HG03039 (cell line): ENCODE data around the gene LIPA.
"Not testable (repeated sequence)": the region's sequence is repeated elsewhere in the genome, so short reads cannot be mapped to it uniquely, and the experiment has no call there.

Source experiments
- ATAC-seq: cut with Tn5 transposase; IDR thresholded peaks from one replicate; pipeline ENCODE4 v1.9.1; 2021; ENCODE audit warnings: mild to moderate bottlenecking, moderate library complexity; ENCODE audit not compliant: unreplicated experiment

LIPA gene

DNA sequence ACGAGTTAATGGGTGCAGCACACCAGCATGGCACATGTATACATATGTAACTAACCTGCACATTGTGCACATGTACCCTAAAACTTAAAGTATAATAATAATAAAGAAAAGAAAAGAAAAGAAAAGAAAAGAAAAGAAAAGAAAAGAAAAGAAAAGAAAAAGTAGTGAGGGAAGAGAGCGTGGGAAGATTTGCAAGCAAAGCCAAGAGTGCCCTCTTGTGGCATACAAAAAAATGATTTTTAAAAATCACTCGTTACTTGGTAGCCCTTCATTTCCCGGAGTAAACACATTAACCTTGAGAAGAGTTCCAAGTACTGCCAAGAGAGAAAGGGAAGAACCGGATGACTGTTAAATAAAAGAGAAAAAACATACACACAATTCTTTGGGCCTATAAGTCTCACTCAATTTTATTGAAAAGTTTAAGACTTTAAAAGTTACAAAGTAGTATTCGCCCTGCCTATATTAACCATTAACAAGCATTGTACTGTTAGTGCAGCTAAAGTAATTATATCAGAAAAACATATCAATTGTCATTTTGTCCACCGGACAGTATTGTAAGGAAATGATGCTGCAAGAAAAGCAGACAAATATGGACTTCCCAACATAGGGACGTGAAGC is 38.3 kb downstream of the LIPA start:
- no peak for ATAC-seq

DNA sequence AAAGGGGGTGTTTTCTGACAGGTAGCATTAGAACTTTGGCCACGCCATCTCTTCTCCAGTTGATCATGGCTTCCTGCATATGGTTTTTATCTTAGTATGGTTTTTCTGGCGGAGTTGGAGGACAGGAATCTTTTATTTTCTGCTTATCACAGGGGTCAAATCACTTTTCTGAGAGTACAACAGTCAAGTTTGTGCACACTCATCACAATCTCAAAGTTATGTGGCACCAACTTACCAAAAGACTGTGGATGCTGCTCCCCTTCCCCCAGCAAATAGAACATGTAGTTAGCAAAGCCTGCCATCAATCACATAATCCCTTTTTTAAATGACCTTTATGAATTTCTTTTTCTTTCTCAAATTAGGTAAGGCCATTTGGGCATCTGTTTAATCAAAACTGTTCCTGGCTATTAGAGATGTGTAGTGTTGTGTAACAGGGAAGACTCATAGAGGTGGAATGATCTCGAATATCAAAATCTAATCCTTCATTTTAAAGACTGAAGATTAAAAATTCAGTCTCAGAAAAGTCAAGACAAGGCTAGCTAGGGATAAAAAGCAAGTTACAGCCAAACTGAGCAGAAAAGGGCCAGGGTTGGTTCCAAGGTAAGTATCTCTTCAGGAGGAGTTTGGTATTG is 40.7 kb downstream of the LIPA start:
- no peak for ATAC-seq

DNA sequence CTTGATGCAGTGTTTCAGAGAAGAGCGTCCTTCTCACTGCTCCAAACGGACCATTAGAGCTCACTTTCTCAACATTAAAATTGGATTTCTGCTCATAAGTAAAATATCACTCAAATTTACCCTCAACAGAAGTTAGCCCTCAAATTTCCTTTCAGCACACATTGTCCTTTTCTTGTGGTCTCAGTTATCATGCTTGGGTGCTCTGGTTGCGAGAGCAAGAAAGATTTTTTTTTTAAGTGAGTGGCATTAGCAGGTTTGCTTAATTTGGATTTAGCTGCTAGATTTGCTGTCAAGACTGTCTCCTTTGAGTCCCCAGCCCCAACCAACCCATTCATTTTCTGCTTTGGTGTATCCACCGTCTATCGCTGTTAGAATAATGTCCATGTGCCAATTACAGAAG is 41.9 kb downstream of the LIPA start:
- no peak for ATAC-seq

DNA sequence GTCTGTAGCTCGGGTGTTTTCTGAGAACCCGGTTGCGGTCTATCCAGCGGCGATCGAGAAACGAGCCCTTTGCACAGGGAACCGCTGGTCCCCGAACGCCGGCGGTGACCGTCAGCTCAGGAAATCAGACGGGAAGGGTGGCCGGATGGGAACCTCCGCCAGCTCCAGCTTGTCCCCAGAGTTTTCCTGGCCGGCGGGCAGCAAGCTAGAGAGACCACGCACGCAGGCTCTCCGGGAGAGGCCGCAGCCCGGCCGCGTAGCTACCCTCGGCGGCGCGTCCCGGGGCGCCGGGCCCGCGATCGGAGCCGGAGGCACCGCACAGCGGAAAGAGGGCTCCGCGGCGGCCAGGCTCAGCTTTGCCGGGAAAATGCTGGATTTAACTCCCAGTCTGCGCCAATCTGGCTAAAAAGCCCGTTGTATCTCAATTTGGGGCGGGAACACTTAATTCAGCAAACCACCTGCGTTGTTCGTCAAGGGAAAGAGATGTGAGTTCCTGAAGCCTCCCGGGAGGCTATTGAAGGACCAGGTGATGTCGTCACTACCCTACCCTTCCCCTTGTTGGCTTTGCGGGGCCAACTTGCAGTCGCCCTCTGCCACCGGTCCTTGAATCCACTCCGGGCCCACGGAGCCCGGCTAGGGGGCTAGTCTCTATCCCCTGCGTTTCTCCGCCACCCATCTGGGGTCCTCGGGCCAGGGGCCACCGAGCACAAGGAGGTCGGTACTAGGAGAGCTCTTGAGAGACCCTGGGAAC is 43.6 kb downstream of the LIPA start:
- no peak for ATAC-seq

DNA sequence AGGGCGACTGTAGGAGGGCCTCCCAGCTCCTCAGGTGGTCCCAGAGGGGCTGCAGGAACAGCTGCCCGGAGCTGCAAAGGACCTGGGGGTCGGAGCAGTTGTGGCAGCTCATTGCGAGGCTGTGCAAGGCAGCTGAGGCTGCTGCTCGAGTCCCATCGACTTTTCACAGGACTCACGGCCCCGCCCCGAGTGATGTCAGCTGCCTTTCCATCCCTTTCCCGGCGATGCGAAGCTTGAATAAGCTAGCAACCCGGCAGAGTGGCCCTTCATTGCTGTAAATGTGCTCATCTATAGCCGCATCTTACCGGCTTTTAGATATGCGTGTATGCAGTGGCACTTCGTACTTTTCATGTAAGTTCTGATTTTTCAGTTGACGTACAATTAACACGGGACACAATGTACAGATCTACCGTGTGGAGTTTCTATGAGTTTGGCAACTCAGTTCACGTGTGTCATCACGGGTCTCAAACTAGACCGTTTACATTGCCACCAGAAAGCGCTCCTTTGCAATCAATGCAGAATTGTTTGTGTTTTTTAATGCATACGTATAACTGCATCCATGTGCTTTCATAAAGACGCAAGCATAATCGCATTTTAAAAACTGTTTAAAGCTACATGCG is 44.3 kb downstream of the LIPA start, which contains the start of gene CH25H:
Gene CH25H, minus strand, starts transcription at position 137 of the 620 bp plus-strand sequence. Its CDS starts 25 bp downstream, at position 112.
- ATAC-seq, result no peak

DNA sequence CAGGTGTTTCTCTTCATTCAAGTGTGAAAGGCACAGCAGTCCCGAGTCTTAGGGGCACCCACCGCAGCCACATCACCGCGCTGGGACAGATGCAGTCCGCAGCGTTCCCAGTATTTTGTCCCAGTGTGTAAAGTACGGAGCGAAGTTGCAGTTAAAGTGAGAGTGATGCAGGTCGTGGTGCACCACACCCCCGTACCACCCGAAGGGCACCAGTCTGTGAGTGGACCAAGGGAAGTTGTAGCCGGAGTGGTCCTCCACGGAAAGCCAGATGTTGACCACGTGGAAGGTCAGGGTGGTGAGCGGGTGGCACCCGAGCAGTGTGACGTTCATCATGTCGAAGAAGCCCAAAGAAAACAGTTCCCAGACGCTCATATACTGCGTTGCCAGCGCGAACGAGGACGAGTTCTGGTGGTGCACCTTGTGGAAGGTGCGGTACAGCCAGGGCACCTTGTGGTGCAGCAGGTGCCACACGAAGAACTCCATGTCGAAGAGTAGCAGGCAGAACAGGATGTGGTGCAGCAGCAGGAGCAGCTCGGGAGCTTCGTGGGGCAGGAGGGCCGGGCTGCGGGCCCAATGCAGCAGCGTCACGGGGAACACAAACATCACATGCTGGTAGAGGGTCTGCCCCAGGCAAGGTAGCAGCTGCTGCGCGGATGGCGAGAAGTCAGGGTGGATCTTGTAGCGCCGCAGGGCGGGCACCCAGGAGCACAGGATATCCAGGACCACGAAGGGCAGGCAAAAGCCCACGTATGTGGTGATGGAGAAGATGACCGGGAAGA is 45.0 kb downstream of the LIPA start:
- no peak for ATAC-seq

DNA sequence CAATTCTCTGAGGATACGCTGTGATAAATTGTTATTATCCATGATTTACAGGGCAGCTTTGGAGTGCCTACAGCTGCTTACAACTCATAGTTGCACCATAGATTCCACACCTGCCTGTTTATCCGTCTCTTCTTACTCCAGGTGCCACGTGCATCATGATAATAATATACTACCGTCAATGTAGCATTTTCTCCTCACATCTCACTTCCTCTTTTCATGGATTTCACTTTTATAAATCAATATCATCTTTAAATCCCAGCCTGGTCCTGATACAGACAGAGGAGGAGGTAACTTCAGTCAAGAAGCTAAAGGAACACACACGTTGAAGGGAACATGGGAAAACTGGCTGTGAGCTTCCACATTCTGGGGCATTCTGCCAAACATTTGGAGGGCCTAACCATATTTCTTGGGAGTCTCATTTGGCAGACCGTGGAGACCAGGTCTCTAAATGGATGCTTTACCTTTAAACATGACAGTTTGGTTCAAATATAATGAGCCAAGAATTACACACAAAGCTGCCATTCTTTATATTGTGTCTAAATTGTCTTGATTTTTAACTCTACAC is 46.9 kb downstream of the LIPA start:
- ATAC-seq, result no peak

DNA sequence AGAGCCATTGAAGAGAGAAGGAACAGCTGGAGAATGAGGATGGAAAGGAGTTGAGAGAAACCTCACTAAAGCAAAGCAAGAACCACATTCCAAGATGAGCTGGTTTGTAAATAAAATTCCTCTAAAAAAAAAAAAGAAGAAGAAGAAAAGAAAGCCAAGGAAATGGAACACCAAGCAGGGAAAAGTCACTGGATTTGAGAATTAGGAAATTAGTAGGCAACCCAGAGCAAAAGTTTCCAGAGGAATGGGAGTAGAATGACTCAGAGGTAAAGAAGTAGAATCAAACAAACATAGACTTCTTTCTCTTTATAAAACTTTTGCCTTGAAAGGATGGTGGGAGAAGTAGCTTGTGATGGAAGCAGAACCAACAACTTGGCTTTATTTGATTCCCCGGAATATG is 48.3 kb downstream of the LIPA start:
- ATAC-seq, result no peak

DNA sequence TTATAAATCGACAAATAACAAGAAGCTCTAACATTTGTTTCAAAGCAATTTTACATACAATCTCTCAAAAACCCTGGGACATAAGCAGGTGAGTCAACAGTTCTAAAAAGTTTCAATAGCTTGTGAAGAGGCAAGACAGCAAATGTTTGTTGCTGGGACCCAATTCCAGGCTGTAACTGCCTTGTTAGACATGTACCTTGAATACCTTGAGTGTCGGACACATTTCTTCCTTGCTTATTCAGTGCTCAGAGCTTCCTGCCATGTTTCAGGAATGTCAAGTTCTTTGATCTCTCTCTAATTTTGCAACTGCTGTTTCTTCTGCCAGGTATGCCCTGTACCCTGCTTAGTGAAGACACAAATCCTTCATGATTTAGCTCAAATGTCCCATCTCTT is 49.5 kb downstream of the LIPA start:
- no peak for ATAC-seq

DNA sequence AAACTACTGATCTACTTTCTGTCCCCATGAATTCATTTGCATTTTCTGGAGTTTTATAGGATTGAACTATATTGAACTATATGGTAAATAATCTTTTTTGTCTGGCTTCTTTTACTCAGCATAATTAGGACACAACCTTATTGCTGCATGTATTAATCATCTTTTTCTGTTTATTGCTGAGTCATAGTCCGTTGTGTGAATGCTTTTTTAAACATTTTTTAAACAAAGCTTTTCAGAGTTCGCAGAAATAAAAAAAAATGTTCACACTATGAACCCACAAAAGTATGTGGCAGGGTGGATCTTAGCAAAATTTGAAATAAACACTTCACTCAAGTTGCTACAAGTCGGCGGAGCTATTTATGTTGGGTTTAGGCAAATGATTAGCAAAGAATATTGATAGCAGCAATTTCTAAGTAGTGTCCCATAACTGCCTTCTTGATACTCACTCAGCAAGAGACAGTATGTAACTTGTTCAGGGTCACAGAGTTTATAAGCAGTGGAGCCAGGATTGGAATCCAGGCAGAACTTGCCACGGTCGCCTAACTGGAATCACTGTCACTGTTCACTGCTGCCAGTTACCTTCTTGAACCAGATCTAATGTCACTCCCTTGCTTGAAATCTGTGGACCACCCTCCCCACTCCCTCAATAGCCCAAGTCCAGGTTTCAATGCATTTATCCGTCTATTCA is 50.1 kb downstream of the LIPA start:
- ATAC-seq, result no peak

DNA sequence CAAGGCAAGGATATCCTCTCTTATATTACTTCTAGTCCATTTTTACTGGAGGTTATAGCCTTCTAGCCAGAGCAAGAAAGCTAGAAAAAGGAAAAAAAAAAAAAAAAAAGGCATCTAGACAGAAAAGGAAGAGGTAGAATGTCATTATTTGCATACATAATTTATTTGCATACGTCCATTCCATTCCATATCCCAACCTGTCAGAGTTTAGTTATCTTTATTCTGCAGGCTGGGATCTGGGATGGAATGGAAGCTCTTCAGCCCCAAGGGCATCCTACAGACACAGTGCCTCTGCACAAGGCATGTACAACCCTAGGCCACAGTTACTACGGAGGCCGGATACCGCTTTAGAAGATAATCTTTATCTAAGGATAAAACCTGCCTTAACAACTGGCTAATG is 54.1 kb downstream of the LIPA start:
- no peak for ATAC-seq

DNA sequence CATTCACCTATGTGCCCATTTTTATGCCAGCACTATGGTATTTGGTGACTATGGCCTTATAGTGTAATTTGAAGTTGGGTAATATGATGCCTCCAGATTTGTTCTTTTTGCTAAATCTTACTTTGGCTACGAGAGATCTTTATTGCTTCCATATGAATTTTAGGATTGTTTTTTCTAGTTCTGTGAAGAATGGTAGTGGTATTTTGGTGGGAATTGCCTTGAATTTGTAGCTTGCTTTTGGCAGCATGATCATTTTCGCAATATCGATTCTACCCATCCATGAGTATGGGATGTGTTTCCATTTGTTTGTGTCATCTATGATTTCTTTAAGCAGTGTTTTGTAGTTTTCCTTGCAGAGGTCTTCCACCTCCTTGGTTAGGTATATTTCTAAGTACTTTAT is 60.3 kb downstream of the LIPA start:
- not testable (repeated sequence) for ATAC-seq

DNA sequence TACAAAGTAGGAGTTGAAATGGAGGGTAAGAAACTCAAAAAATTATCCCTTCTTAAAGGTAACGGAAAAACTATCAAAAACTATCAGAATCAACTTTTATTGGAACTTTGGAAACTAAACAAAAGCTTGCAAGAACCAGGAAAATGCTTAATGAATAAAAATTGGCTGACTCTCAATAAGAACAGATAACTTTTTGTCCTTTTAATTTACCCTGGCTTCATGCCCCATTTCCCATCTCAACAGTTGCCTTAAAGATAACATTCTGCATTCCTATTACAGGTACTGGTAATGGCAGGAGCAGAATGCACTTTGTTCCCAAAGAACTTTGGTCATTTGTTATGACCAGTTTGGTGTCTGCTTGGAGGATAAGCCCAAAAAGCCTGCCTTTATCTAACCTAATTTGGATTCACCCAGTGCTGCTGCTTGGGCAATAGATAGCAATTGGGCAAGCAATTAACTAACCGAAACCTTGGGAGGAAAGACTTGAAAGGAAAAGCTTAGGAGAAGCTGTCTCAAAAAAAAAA is 62.3 kb downstream of the LIPA start:
- ATAC-seq, result no peak

DNA sequence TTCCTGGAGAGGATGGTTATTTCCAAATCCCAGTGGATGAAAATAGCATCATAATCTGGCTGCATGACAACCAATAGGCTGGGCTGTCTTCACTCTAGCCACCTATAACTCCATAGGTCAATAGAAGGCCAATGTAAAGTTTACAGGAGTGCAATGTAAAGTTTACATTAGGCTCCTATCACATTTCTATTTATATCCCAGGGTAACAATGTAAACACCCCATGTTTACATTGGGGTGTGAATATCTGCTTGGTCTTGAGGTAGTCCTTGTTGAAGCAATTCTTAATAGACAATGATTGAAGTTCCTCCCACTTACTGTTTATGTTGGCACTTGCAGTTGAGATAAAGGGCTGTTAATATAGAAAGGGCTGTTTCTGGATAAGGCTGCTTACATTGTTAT is 65.9 kb downstream of the LIPA start:
- no peak for ATAC-seq

DNA sequence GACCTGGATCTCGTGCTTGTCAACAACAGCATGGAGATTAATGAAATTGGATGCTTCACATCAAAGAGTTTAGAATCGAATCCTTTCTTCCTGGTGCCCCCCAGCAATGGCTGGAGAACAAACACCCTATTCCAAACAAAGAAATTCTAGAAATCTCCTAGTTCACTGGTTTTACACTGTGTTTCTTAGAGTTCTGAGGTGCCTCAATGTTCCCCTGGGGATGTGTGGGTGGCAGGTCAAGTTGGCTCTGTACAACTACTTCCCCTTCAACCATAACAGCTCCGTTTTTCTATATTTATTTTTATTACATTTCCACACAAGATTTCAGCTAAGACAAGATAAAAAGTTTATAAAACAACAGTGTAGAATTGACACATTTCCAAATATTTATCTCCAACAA is 66.9 kb downstream of the LIPA start:
- ATAC-seq, result no peak

DNA sequence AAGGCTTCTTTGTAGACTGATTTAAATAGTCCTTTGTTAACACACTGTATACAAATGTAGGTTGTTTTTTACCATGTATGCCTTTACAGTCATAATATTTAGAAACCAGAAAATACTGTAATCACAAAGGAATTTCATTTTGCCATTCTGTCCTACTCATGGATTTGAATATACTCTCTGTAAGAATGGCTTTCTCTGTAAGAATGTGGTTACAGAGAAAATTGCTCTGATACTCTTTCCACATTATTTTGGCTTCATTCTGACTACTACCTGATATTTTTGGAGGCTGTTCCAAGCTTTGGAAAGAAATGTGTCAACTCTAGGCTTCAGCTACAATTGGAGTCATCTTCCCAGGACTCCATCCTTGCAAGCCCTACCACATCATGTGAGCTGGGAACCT is 68.0 kb downstream of the LIPA start:
- no peak for ATAC-seq

DNA sequence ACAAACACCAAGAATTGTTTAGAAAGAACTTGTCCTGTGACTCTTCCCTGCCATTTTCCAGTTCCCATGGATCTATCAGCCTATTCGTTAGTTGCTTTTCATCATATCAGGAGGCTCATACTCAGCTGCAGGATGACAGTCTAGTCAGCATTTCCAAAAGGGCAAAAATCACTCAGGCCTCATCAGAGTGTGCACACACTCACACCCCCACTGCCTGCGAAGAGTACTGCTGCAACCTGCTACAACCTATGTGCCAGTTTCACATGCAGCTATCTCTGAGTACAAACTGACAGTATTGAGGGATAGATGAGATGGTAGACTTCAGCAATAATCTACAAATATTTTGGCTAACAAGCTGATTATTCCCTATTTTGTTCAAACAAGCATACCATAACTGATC is 68.7 kb downstream of the LIPA start:
- no peak for ATAC-seq

DNA sequence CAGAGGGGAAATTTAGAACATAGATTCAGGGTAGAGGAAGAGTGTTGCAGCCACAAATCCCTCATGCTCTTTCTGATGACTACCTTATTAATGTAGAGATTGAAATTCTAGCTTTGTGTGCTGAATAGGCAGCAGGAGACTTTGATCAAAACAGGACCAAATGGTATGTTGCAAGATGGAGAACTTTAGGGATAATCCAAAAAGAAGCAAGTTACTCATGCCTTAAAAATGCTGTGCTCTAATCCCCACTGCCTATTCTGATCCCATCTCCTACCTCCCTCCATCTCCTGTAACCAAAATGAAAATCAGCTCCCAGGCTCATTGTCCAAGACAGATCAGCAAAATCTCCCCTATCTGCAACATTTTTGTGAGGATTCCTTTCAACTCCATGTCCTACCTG is 75.8 kb downstream of the LIPA start:
- no peak for ATAC-seq

DNA sequence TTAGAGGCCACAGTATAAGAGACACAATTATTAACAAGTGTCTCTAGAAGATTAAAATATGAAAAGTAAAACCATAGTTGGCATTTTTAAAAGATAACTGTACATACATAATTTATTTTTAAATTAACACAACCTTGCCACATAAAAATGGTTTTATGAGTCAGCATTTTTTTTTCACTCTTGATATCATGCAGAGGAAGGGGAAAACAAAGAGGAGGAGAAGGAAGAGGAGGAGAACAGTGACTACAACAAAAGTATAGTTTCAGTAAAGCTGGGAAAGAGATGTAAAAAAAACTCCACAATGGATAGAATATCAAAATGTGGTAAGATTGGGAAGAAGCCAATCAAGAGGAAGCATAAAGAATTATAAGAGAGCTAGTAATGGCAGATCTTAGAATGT is 78.5 kb downstream of the LIPA start:
- no peak for ATAC-seq

DNA sequence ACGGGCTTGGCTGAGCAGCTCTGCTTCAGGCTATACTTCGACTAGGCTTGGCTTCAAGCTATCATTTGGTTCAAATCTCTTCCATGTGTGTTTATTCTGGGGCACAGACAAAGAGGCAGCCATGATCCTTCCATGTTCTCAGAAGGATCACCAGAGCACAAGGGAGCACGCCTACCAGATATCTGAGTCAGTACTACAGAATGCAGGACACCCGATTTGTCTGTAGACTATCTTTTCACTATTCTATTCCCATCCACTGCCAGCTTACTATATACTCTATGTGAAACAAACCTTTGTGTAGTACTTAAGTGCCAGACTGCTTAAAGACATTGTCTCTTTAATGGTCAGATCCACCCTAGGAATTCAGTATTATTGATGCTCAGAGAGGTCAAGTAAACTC is 79.6 kb downstream of the LIPA start:
- ATAC-seq, result no peak
